Suprapubic skin (tissue), 3 donors: Measurements from ENCODE around the gene ZNF747.

Experiments used
- EP300 ChIP-seq: sonication (generic); formaldehyde crosslinking; IDR thresholded peaks from one replicate; pipeline ENCODE4 v1.6.1; 2017; ENCODE audit warnings: antibody characterized with exemption
- TF ChIP-seq, protein P1 (sequence below), 2 donors: fragments of 200-600 bp in 1 of 2; fragments of 450-650 bp in 1 of 2; sonication (generic) in 1 of 2; IDR thresholded peaks; one replicate each; pipeline ENCODE4 v1.5.1; 2016 to 2019; ENCODE audit warnings: antibody characterized with exemption in 2 of 2, mild to moderate bottlenecking in 1 of 2, moderate library complexity in 1 of 2

DNA sequence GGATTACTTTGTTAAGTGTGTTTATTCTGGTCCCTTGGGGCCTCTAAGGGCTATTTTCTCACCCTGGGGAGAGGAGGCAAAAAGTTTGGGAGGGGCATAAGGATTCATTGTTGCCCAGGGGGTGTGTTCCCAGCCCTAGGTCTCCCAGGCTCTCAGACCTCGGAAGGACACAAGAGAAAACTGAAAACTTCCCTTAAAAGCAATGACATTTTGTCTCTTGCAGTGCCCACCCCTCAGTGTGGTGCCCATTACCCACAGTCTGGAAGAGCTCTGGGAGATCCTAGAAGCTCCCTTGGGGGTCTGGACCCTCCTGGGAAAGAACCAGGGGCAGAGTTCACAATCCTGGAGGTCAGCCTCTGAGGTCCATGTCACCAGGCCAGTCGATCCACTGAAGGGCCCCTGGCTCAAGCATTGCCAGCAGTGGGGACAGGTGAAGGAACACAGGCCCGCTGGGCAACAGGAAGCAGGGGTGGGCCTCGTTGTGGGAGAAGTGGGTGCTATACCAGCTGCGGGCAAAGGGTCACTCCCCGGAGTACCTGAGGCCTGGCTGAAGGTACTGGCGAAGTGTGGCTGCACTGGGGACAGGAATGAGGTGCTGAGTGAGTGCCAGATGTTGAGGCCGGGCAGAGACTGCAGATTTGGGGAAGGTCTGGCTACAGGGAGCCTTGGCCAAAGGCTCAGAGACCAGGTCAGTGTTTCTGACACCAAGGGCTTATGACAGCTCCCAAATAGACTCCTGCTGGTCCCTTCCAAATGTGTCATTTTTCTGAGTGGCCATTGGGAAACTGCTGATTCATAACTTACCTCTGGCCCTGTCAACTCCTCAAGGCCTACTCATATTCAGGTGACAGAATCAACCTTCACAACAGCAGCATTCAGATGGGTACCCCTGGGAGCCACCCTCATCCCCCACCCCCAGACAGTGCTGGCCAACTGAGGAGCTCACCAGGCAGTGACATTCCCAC lies 4.6 kb upstream of the ZNF747 start:
- TF ChIP-seq EP300: no peak
- TF ChIP-seq, protein P1, sequence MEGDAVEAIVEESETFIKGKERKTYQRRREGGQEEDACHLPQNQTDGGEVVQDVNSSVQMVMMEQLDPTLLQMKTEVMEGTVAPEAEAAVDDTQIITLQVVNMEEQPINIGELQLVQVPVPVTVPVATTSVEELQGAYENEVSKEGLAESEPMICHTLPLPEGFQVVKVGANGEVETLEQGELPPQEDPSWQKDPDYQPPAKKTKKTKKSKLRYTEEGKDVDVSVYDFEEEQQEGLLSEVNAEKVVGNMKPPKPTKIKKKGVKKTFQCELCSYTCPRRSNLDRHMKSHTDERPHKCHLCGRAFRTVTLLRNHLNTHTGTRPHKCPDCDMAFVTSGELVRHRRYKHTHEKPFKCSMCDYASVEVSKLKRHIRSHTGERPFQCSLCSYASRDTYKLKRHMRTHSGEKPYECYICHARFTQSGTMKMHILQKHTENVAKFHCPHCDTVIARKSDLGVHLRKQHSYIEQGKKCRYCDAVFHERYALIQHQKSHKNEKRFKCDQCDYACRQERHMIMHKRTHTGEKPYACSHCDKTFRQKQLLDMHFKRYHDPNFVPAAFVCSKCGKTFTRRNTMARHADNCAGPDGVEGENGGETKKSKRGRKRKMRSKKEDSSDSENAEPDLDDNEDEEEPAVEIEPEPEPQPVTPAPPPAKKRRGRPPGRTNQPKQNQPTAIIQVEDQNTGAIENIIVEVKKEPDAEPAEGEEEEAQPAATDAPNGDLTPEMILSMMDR (IDR thresholded peaks at IDR 0.05): no peak
